GM12801 (cell line): ENCODE results near the gene LCN2.

ENCODE experiments used
- TF ChIP-seq, protein P1 (sequence below): IDR thresholded peaks from one replicate; pipeline ENCODE4 v1.5.1; 2011; ENCODE audit warnings: control low read depth; ENCODE audit not compliant: insufficient read length; ENCODE audit errors: extremely low read depth

LCN2 gene

DNA sequence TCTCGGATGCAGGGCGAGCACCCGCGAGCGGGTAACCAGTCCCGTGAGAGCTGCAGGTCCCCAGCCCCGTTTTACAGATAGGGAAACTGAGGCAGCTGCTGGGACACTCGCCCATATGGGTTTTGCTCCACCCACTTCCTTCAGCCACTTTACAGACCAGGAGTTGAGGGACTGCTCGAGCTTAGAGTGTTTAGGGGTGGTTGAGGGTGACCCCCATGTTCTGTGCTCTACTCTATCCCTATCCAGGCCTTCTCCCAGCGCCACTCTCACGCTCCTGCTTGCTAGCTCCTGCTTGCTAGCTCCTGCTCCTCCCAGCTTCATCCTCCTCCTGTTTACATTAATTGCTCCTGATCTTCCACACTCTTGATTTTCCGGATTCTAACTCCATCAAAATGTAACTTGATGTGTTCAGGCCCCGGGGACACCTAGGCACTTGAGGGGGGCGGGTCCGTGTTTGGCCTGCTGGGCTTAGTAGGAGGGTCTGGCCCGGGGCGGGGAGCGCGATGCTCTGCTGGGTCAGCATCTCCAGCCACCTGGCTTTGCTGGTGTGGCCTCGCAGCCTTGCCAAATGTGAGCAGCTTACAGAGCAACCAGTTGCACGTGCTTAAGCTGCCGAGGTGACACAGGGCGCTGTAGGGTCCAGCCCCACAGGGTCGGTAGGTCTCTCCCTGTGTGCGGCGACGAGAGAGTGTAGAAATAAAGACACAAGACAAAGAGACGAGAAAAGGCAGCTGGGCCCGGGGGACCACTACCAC is 20.2 kb upstream of the LCN2 start:
- TF ChIP-seq, protein P1, sequence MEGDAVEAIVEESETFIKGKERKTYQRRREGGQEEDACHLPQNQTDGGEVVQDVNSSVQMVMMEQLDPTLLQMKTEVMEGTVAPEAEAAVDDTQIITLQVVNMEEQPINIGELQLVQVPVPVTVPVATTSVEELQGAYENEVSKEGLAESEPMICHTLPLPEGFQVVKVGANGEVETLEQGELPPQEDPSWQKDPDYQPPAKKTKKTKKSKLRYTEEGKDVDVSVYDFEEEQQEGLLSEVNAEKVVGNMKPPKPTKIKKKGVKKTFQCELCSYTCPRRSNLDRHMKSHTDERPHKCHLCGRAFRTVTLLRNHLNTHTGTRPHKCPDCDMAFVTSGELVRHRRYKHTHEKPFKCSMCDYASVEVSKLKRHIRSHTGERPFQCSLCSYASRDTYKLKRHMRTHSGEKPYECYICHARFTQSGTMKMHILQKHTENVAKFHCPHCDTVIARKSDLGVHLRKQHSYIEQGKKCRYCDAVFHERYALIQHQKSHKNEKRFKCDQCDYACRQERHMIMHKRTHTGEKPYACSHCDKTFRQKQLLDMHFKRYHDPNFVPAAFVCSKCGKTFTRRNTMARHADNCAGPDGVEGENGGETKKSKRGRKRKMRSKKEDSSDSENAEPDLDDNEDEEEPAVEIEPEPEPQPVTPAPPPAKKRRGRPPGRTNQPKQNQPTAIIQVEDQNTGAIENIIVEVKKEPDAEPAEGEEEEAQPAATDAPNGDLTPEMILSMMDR: no peak

DNA sequence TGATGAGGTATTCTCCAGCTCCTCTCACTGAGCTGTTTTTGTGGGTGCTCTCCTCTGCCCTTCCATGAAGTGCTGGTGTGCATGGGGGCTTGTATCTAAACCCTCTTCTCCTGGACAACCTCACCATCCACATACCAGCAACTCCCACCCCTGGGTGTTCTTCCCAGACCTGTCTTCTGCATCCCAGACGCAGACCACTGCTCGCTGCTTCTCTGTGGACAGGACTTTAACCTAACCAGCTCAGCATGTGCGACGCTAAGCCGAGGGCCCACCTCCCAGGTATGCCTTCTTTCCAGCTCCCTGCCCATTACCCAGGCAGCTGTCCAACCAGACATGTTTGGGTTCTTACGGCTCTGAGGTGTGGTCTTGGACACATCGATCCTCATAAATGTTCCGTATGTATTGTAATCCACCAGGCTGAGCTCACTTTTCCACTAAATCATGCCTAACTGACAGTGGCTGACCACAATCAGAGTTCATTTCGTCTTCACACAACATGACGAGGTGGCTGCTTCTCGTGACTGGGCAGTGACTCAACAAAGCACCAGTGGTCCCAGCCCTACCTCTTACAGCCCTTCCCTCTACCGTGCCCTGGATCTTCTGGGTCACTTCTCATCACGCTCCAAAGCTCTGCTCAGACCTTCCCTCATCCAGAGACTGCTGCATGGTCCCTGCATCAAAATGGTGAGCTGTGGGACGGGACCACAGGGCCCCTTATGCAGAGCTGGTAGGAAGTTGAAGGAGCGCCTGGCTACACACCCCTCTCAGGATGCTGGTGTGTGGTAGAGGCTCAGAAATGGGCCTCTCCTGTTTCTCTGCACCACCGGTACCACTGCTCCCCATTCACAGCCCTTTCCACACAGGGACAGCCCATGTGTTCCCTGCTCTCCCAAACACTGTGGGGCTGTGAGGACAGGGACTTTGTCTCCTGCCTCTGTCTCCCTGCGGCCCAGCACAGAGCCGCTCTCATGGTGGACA is 12.1 kb upstream of the LCN2 start:
- TF ChIP-seq, protein P1: no peak

DNA sequence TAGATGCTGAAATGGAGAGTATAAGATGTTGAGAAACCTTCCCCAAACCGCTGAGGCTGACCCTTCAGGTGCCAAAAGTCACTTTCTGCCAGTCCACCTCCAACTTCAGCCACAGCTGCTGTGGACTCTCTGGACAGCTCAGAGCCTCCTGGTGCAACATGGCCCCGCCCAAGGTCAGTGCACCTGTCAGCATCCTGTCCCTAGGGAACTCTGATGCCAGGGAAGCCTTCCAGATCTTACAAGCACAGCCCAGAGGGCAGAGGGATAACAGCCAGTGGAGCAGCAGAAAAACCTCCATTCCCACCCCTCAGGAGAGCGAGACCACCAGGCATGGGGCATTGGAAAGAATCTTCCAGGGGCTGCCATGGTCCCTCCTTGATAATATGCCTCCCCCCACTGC is 11.3 kb upstream of the LCN2 start:
- TF ChIP-seq, protein P1: no peak

DNA sequence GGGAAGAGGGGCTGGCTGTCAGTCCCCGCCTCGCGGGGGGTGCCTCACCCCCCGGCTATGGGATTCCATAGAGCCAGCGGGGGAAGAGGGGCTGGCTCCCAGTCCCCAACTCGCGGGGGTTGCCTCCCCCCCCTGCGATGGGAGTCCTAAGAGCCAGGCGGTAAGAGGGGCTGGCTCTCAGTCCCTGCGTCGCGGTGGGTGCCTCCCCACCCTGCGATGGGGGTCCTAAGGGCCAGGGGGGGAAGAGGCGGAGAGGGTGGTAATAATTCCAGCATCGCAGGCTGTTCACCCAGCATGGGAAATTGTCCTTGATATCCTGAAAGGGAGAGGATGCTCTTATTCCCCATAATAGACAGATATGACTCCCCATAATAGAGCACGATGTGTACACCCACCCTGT is 9.6 kb upstream of the LCN2 start:
- TF ChIP-seq, protein P1: no peak

DNA sequence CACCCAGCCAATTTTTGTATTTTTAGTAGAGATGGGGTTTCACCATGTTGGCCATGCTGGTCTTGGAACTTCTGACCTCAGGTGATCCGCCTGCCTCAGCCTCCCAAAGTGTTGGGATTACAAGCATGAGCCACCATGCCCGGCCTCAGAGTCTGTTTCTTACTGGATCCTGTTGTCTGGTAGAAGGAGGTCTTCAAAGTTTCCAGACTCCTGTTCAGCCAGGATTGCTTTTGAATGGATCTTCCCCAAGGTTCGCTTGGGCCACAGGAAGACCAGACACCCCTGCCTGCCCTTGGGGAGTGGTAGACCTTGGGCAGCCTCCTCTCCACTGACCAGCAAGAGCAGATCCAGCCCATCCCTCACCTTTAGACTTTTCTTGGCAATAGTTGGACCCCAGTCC is 7.6 kb upstream of the LCN2 start:
- TF ChIP-seq, protein P1: no peak

DNA sequence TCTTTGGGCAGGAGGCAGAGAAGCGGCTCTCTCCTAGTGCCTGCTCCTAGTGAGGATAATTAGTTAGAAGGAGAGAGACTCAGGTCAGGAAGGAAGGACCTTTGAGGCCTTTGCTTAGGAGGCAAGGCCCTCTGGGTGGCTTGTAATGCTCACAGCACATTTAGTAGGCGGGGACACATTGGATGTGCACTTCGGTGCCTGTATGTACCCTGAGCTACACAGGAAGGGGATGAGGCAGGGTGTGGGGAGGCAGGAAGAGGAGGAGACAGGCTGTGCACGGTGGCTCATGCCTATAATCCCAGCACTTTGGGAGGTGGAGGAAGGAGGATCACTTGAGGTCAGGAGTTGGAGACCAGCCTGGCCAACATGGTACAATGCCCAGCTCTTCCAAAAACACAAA is 7.2 kb upstream of the LCN2 start:
- TF ChIP-seq, protein P1: no peak

DNA sequence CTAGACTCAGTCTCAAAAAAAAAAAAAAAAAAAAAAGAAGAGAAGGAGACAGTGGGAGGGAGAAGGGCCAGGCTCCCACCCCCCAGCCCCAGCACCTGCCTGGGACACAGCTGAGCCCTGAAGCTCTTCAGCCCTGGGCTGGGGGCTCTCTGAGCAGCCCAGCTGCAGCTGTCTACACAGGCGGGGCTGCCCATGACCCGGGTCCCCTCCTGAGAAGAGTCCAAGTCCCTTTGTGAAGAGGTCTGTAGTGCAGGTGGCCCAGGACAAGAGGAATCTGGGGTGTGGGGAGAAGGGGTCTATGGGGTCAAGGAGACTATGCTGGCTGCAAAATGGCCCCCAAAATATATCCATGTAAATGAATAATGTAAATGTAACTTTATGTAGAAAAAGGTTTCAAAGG is 6.7 kb upstream of the LCN2 start:
- TF ChIP-seq, protein P1: no peak
